Fibroblast of skin of scalp (primary cell): Measurements from ENCODE around the gene KIF3A.

Experiments
- DNase-seq: peaks from one replicate; pipeline ENCODE4 v3.0.0-alpha.2; 2013

Gene KIF3A

GRCh38 chr5:132662925-132663770, 74.2 kb downstream of the KIF3A start:
- DNase-seq: no peak

GRCh38 chr5:132662004-132662401, 75.3 kb downstream of the KIF3A start:
- no peak for DNase-seq

GRCh38 chr5:132661231-132662003, 75.9 kb downstream of the KIF3A start:
- no peak for DNase-seq

GRCh38 chr5:132659598-132660493, 77.5 kb downstream of the KIF3A start:
- no peak for DNase-seq

GRCh38 chr5:132658381-132659302, 78.7 kb downstream of the KIF3A start:
- DNase-seq: no peak

GRCh38 chr5:132657676-132658380, 79.5 kb downstream of the KIF3A start, which contains the start of gene IL13:
Gene IL13, plus strand, starts transcription at chr5:132658173. Its CDS starts 14 bp downstream, at chr5:132658187.
- no peak for DNase-seq

GRCh38 chr5:132656774-132657355, 80.5 kb downstream of the KIF3A start:
- DNase-seq: no peak

- peak; percentile 46 for DNase-seq
These were observed 81.2 kb downstream of the KIF3A start for GRCh38 chr5:132655821-132656773.

- DNase-seq: peak; percentile 17
These were observed 83.6 kb downstream of the KIF3A start for GRCh38 chr5:132653716-132654115.

GRCh38 chr5:132651838-132652469, 85.4 kb downstream of the KIF3A start:
- DNase-seq: no peak

GRCh38 chr5:132648355-132648754, 89.0 kb downstream of the KIF3A start:
- no peak for DNase-seq

- DNase-seq: no peak
These were observed 89.9 kb downstream of the KIF3A start for GRCh38 chr5:132647473-132647872.

GRCh38 chr5:132646583-132647266, 90.6 kb downstream of the KIF3A start:
- DNase-seq: no peak

GRCh38 chr5:132644177-132644576, 93.2 kb downstream of the KIF3A start:
- DNase-seq: no peak
